Prostate gland (tissue), 2 donors: ENCODE measurements around the gene THSD4.

Experiments used
- CTCF ChIP-seq, 4 experiments: fragments of 200-600 bp in 2 of 4; fragments of 450-650 bp in 2 of 4; sonication (generic) in 2 of 4; IDR thresholded peaks; 1 replicate in 3 of 4; 2 replicates in 1 of 4; pipeline ENCODE4 v1.5.1; 2016 to 2019; ENCODE audit warnings: antibody characterized with exemption in 4 of 4, mild to moderate bottlenecking in 2 of 4, moderate library complexity in 2 of 4
- POLR2A ChIP-seq: fragments of 450-650 bp; IDR thresholded peaks from one replicate; pipeline ENCODE4 v1.6.1; 2016; ENCODE audit warnings: antibody characterized with exemption, mild to moderate bottlenecking
- POLR2AphosphoS5 ChIP-seq: sonication (generic); formaldehyde crosslinking; IDR thresholded peaks from one replicate; pipeline ENCODE4 v1.6.1; 2017; ENCODE audit warnings: antibody characterized with exemption

GRCh38 chr15:71566226-71566625 lies 451.0 kb downstream of the THSD4 start:
- no peak for TF ChIP-seq CTCF (IDR thresholded peaks at IDR 0.05)
- no peak for TF ChIP-seq POLR2AphosphoS5
- no peak for TF ChIP-seq POLR2A
